ENCODE data around the gene NRG3. TPM values are rescaled to one million over a fixed set of nuclear protein-coding genes. Genes with fewer than 3 reads are reported as not detected.

NRG3 gene
- total and polyA plus RNA-seq, 2 of the 8 experiments (the other 6 are each of a cell fraction or from before 2014, with no cell fraction given), result 4.2 to 5.0 TPM

GRCh38 chr10:81885491-81885890 is 10.5 kb downstream of the NRG3 start:
- H3K4ac ChIP-seq (replicated peaks; ENCODE audit: insufficient read length, low read depth, low read length), result no peak overlapping the region
- H3K9ac ChIP-seq (replicated peaks in 1 of 4; ENCODE audit: extremely low read depth in 1 of 4, low read depth in 3 of 4, low read length in 3 of 4), result no peak overlapping the region
- no peak overlapping the region for H2AFZ ChIP-seq (ENCODE audit: low read length)
- FAIRE-seq (no peak), DNase-seq (ENCODE audit: low read depth in 1 of 2, low spot score in 2 of 2) (no peak)
- no peak overlapping the region for H2BK15ac ChIP-seq (ENCODE audit: low read length)
- H2BK12ac ChIP-seq (ENCODE audit: low read depth, low read length), result no peak overlapping the region
- H3K14ac ChIP-seq (ENCODE audit: insufficient read length), result no peak overlapping the region
- H3K79me1 ChIP-seq (ENCODE audit: low read depth, low read length), result no peaks in the 10 kb centered on the region
- H4K20me1 ChIP-seq (replicated peaks in 1 of 2; ENCODE audit: control insufficient read depth in 1 of 2, insufficient read depth in 2 of 2, low read length in 2 of 2), result no peaks in the 10 kb centered on the region
- no peak overlapping the region for H3K4me3 ChIP-seq (ENCODE audit: extremely low read depth in 1 of 4, insufficient read depth in 2 of 4, low read depth in 3 of 4, low read length in 4 of 4)
- no peak overlapping the region for H4K8ac ChIP-seq (ENCODE audit: extremely low read depth, insufficient read depth, low read length)
- H3K79me2 ChIP-seq (ENCODE audit: control insufficient read depth in 1 of 2, insufficient read depth in 2 of 2, low read length in 2 of 2), result peaks cover 0 to 7% of the 10 kb centered on the region in 2 experiments; a peak in 2 of 4 replicates
- no peak overlapping the region for H3K18ac ChIP-seq (ENCODE audit: extremely low read depth, low read length)
- H3K56ac ChIP-seq (replicated peaks; ENCODE audit: insufficient read length, low read depth, low read length), result no peak overlapping the region
- CTCF ChIA-PET (ENCODE audit: partially characterized antibody), result interaction anchor here (1.3 to 1.4 kb wide), 2 partner anchors 11 to 14 kb away, joined by 4 read pairs; no protein-coding TSS in a partner anchor
- H3K9me3 ChIP-seq (ENCODE audit: insufficient read depth in 2 of 2, low read depth in 1 of 2, low read length in 1 of 2), result no peaks in the 10 kb centered on the region
- no peak overlapping the region for H2BK5ac ChIP-seq (ENCODE audit: low read depth, low read length)
- H3K36me3 ChIP-seq (ENCODE audit: control insufficient read depth in 2 of 4, insufficient read depth in 4 of 4, low read length in 3 of 4), result no peaks in the 10 kb centered on the region
- no peak overlapping the region for H2AK5ac ChIP-seq (ENCODE audit: low read depth, low read length)
- no peak overlapping the region for H2BK20ac ChIP-seq (ENCODE audit: low read length)
- peaks cover 0 to 7% (median 3%) of the 10 kb centered on the region in 4 experiments; a peak in 5 of 7 replicates for H3K4me1 ChIP-seq (replicated peaks in 1 of 4; ENCODE audit: control insufficient read depth in 3 of 4, insufficient read depth in 4 of 4, low read length in 3 of 4)
- H4K5ac ChIP-seq (ENCODE audit: insufficient read length, low read depth, low read length), result no peak overlapping the region
- no peak overlapping the region for H2BK120ac ChIP-seq (replicated peaks; ENCODE audit: low read depth, low read length)
- H3K27ac ChIP-seq (ENCODE audit: low read depth, low read length), result no peak overlapping the region
- H3K4me2 ChIP-seq (ENCODE audit: insufficient read depth in 1 of 2, low read depth in 2 of 2, low read length in 2 of 2), result no peak overlapping the region
- POLR2A ChIA-PET (ENCODE audit: partially characterized antibody), result interaction anchor here (0.7 kb wide), 1 partner anchor 81 kb away, joined by 3 read pairs; no protein-coding TSS in a partner anchor
- H4K91ac ChIP-seq (replicated peaks; ENCODE audit: insufficient read length, low read length), result no peak overlapping the region
- H3K23ac ChIP-seq (ENCODE audit: insufficient read length), result no peak overlapping the region
- no peaks in the 10 kb centered on the region; the same call in 1 of the 2 replicates for H3K23me2 ChIP-seq (ENCODE audit: low read depth, low read length)
- no peaks in the 10 kb centered on the region for H3K27me3 ChIP-seq (replicated peaks in 1 of 4; ENCODE audit: control insufficient read depth in 3 of 4, extremely low read depth in 1 of 4, insufficient read depth in 3 of 4, low read length in 3 of 4)
- 72% methylated on average over 2 of the region's 2 CpGs; no CpG with 5 or more reads in 1 of the 2 experiments for WGBS, 2 experiments (ENCODE audit: extremely low coverage in 1 of 2, insufficient coverage in 1 of 2, insufficient read length in 1 of 2, insufficient replicate concordance in 2 of 2, low coverage in 1 of 2, low lambda C conversion rate in 2 of 2, missing lambda C conversion rate in 1 of 2)
- no peak for TF ChIP-seq KDM4A (IDR thresholded peaks at IDR 0.05; ENCODE audit: low read depth, low read length, severe bottlenecking)
- TF ChIP-seq CREB1 (IDR thresholded peaks at IDR 0.05), result no peak
- TF ChIP-seq FOSL1 (IDR thresholded peaks at IDR 0.05; ENCODE audit: insufficient read depth, low read depth, low read length), result no peak
- no peak for TF ChIP-seq SAP30 (IDR thresholded peaks at IDR 0.05; ENCODE audit: insufficient read depth, insufficient replicate concordance, low read length)
- TF ChIP-seq SIX5 (IDR thresholded peaks at IDR 0.05; ENCODE audit: low read depth, low read length), result no peak
- TF ChIP-seq TBP (IDR thresholded peaks at IDR 0.05; ENCODE audit: low read depth, low read length), result no peak
- TF ChIP-seq RXRA (IDR thresholded peaks at IDR 0.05; ENCODE audit: insufficient read depth, low read depth, low read length), result no peak
- TF ChIP-seq JUN (IDR thresholded peaks at IDR 0.05; ENCODE audit: low read depth, low read length), result no peak
- TF ChIP-seq TEAD4 (IDR thresholded peaks at IDR 0.05; ENCODE audit: low read depth, low read length), result no peak
- TF ChIP-seq CTCF (IDR thresholded peaks at IDR 0.05; ENCODE audit: control extremely low read depth in 1 of 3, insufficient read depth in 1 of 3, low read depth in 1 of 3, low read length in 3 of 3), result no peak
- TF ChIP-seq NANOG (IDR thresholded peaks at IDR 0.05; ENCODE audit: insufficient read depth, low read depth, low read length, poor library complexity, severe bottlenecking), result no peak
- TF ChIP-seq KDM1A (IDR thresholded peaks at IDR 0.05; ENCODE audit: borderline replicate concordance, low read length), result no peak
